Small intestine (tissue), 7 donors: ENCODE measurements around the gene GAS7. TPM values are rescaled to one million over a fixed set of nuclear protein-coding genes. Genes with fewer than 3 reads are reported as not detected.

Experiments used
- DNase-seq, 2 donors: peaks; one replicate each; pipeline versions ENCODE4 v3.0.0 to v3.0.0-alpha.2; 2013
- FAIRE-seq: peaks from 2 replicates; lab custom pipeline; 2012; peaks lifted over from hg19 to GRCh38; lab: Jason Lieb, UNC
- H3K27ac ChIP-seq, 3 donors: one replicate each; pipeline ENCODE4 v1.5.1; 2013; ENCODE audit warnings: low read length in 2 of 3, mild to moderate bottlenecking in 2 of 3, control low read depth in 1 of 3, inconsistent platforms in 1 of 3, low read depth in 1 of 3, moderate library complexity in 1 of 3
- H3K27me3 ChIP-seq, 3 donors: one replicate each; pipeline ENCODE4 v1.6.1; 2013; ENCODE audit warnings: low read length in 3 of 3, inconsistent platforms in 1 of 3; ENCODE audit not compliant: control insufficient read depth in 3 of 3, insufficient read depth in 3 of 3
- H3K36me3 ChIP-seq, 3 donors: one replicate each; pipeline ENCODE4 v1.6.1; 2013; ENCODE audit warnings: low read length in 3 of 3, inconsistent platforms in 1 of 3, low read depth in 1 of 3, mild to moderate bottlenecking in 1 of 3, moderate library complexity in 1 of 3; ENCODE audit not compliant: control insufficient read depth in 3 of 3, insufficient read depth in 2 of 3
- H3K4me1 ChIP-seq, 3 donors: one replicate each; pipeline ENCODE4 v1.6.1; 2013; ENCODE audit warnings: low read length in 2 of 3, inconsistent platforms in 1 of 3, low read depth in 1 of 3, mild to moderate bottlenecking in 1 of 3, moderate library complexity in 1 of 3; ENCODE audit not compliant: control insufficient read depth in 3 of 3, insufficient read depth in 2 of 3
- H3K4me3 ChIP-seq, 3 donors: one replicate each; pipeline ENCODE4 v1.5.1; 2013; ENCODE audit warnings: low read length in 3 of 3, control low read depth in 1 of 3, inconsistent platforms in 1 of 3, low read depth in 1 of 3, mild to moderate bottlenecking in 1 of 3, moderate library complexity in 1 of 3
- H3K9me3 ChIP-seq, 2 donors: one replicate each; pipeline ENCODE4 v1.6.1; 2013; ENCODE audit warnings: low read depth in 1 of 2, low read length in 1 of 2; ENCODE audit not compliant: control insufficient read depth in 2 of 2, insufficient read depth in 1 of 2
- WGBS, 3 donors: extraction: QIAGEN DNeasy Blood & Tissue Kit; methylation state at CpG; one replicate each; pipeline ENCODE4 v1.1.7; 2013; 5-methylcytosine and 5-hydroxymethylcytosine counted together
- polyA plus RNA-seq, 4 donors: library from polyadenylated mRNA; stranded (reverse) in 3 of 4; unstranded in 1 of 4; fragments of 200-250 nt in 3 of 4; fragments of 120-200 nt in 1 of 4; gene quantifications; one replicate each; pipeline versions ENCODE4 v1.2.1 to v1.2.3, GENCODE V29; 2013
- donor health status: healthy with polysubstance abuse.
- donor health status: control.
- donor health status: control.
- donor health status: Bipolar disorder and iron deficiency.
- donor health status: healthy.

Gene GAS7
- polyA plus RNA-seq, 4 donors = 1.1 to 14.9 (median 5.9) TPM

DNA sequence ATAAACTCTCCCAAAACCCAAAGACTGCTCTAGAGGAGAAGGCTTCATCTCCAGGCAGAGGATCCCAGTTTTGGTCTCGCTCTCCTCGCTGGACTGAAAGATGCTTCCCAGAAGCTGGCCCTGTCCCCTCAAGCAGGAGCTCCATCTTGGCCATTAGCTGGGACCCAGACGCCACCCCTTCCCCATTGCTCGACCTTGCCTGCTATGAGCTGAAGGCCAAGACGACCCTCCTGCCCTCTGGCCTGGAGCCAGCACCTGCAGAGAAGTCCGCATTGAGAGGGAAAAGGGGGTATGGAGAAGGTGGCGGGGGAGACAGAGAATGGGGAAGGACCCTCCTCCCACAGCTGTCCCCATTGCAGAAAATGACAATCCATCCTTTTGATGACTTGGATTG is 289.8 kb downstream of the GAS7 start:
- Histone ChIP-seq H3K36me3 (no peaks in the 10 kb centered on the region), H3K4me1 (no peaks in the 10 kb centered on the region), H3K27ac (no peak overlapping the region), H3K27me3 (peaks cover 0 to 3% (median 0%) of the 10 kb centered on the region in 3 donors), H3K9me3 (no peaks in the 10 kb centered on the region), H3K4me3 (no peak overlapping the region)
- DNase-seq (no peak), FAIRE-seq (no peak)
- 55 to 61% (median 55%) methylated on average over 7 of the region's 7 CpGs for WGBS, 3 donors

DNA sequence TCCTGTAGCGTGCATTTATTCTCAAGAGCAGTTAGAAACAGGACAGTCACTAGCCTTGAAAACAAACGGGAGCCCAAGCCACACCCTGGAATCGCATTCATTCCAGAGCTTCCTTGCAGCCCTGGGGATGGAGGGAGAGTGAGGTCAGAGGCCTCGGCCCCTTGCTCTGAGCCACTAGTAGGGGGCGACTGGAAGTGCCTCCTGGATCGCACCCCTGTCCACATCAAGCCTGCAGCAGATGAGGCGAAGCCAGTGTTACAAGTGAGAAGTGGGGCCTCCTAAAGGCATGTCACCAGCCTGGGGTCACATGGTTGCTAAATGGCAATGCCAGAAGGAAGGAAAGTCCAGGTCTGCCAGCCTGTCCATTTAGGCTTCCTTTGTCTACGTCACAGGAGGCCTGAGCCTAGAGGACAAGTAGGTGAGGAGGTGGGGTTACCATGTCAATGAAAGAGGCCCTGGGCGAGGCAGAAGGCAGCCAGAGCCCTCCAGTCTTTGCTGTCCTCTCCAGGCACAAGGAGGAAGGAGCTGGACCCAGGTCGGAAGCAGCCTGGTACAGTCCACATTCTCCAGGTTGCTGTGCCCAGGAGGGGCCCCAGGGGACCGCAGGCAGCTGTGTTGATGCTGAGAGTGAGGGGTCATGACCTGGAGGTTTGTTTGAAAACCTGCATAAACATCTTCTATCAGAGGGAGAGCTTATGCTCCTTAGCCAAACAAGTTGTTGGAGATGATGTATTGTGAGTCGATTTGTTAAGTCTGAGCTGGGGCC is 290.3 kb downstream of the GAS7 start:
- FAIRE-seq = no peak
- Histone ChIP-seq H3K27ac (no peak overlapping the region), H3K36me3 (no peaks in the 10 kb centered on the region), H3K4me1 (no peaks in the 10 kb centered on the region), H3K4me3 (no peak overlapping the region), H3K9me3 (no peaks in the 10 kb centered on the region), H3K27me3 (peaks cover 0 to 3% (median 0%) of the 10 kb centered on the region in 3 donors)
- 26 to 42% (median 30%) methylated on average over 12 of the region's 12 CpGs for WGBS, 3 donors
- DNase-seq = peak in 1 of 2 donors; percentile 19

DNA sequence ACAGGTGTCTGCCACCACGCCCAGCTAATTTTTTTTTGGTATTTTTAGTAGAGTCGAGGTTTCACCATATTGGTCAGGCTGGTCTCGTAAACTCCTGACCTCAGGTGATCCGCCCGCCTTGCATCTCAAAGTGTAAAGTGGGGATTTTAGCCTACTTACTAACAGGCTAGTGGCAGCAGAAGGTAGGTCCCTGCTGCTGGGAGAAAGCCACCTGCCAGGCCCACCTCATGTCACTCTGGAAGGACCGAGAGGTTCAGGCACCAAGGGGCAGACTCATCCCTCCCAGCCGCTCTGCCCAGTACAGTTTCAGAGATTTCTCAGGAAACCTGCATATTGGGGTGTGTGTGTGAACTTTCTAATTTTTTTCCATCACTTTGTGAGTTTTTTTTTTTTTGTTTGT is 291.3 kb downstream of the GAS7 start:
- H3K27me3 ChIP-seq = peaks cover 0 to 3% (median 0%) of the 10 kb centered on the region in 3 donors
- H3K4me3 ChIP-seq = no peak overlapping the region
- H3K4me1 ChIP-seq = no peaks in the 10 kb centered on the region
- 73 to 87% (median 80%) methylated on average over 7 of the region's 7 CpGs for WGBS, 3 donors
- H3K9me3 ChIP-seq = no peaks in the 10 kb centered on the region
- H3K36me3 ChIP-seq = no peaks in the 10 kb centered on the region
- FAIRE-seq (no peak), DNase-seq (no peak)
- H3K27ac ChIP-seq = no peak overlapping the region

DNA sequence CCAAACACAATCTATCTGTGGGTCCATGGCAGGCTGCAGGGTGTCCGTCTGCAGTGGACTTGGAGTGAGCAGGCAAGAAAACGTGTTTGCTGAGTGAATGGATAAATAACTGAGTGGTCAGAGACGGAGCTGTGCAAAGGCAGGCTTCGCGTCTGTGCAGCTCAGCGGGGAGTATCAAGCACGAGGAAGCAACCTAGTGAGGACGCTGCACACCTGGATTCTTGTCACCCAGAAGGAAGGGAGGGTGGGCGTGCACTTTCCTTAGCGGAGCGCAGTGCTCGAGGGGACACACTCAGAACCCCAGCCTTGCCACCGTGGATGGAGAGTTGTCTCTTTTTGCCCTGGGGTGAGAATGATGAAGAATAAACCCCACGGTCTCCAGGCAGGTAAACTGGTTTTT is 291.8 kb downstream of the GAS7 start:
- Histone ChIP-seq H3K27ac (no peak overlapping the region), H3K4me1 (peaks cover 0 to 2% (median 0%) of the 10 kb centered on the region in 3 donors), H3K36me3 (no peaks in the 10 kb centered on the region), H3K9me3 (no peaks in the 10 kb centered on the region), H3K27me3 (peaks cover 0 to 3% (median 0%) of the 10 kb centered on the region in 3 donors), H3K4me3 (no peak overlapping the region)
- FAIRE-seq (no peak), DNase-seq (no peak)
- WGBS, 3 donors = 58 to 71% (median 65%) methylated on average over 14 of the region's 14 CpGs

DNA sequence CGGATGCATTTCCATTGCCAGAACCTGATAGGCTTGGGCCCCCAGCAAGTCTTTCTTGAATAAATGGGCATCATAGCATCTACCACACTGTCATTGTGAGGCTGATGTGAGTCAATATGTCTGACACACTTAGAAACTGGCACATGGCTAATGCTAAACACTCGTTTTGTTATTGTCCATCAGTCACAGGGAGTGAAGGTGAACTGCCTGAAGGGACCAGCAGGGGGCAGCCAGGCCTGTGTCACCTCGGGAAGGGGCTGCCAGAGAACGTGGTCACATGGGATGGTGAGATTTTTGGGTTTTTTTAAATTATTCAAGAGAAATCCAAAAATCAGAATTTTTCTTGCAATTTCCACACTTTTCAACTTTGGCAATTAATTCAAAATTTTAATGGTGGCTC is 292.5 kb downstream of the GAS7 start:
- no peak overlapping the region for H3K27ac ChIP-seq
- H3K9me3 ChIP-seq = no peaks in the 10 kb centered on the region
- H3K4me1 ChIP-seq = peaks cover 0 to 5% (median 0%) of the 10 kb centered on the region in 3 donors
- no peak for DNase-seq
- no peak for FAIRE-seq
- peaks cover 0 to 3% (median 0%) of the 10 kb centered on the region in 3 donors for H3K27me3 ChIP-seq
- no peak overlapping the region for H3K4me3 ChIP-seq
- no peaks in the 10 kb centered on the region for H3K36me3 ChIP-seq
- 7 to 15% (median 13%) methylated on average over 4 of the region's 4 CpGs for WGBS, 3 donors

DNA sequence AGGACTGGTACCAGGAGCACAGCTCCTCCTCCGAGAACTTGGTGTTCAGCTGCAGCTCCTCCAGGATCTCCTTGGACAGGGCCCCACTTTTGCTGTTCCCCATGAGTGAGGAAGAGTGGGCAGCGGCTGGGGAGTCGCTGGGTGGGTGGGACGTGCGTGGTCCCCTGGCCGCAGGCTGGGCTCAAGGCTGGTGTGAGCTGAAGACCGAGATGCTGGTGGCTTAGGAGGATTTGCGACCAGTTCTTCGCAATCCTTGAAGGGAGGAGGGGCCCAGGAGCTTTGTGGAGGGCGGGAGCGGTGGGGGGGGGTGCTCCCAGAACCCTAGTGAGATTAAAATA is 293.4 kb downstream of the GAS7 start, which contains the start of gene RCVRN:
TSS of gene RCVRN (minus strand) at position 194 of the 338 bp plus-strand sequence. CDS start at position 103, 91 bp downstream.
- H3K27me3 ChIP-seq = peaks cover 0 to 3% (median 0%) of the 10 kb centered on the region in 3 donors
- 77 to 91% (median 88%) methylated on average over 11 of the region's 11 CpGs for WGBS, 3 donors
- DNase-seq = no peak
- H3K36me3 ChIP-seq = no peaks in the 10 kb centered on the region
- no peak within 1 kb of the TSS for H3K4me3 ChIP-seq
- no peaks in the 10 kb centered on the region for H3K9me3 ChIP-seq
- FAIRE-seq = no peak
- H3K4me1 ChIP-seq = peaks cover 0 to 5% (median 0%) of the 10 kb centered on the region in 3 donors
- no peak within 1 kb of the TSS for H3K27ac ChIP-seq

DNA sequence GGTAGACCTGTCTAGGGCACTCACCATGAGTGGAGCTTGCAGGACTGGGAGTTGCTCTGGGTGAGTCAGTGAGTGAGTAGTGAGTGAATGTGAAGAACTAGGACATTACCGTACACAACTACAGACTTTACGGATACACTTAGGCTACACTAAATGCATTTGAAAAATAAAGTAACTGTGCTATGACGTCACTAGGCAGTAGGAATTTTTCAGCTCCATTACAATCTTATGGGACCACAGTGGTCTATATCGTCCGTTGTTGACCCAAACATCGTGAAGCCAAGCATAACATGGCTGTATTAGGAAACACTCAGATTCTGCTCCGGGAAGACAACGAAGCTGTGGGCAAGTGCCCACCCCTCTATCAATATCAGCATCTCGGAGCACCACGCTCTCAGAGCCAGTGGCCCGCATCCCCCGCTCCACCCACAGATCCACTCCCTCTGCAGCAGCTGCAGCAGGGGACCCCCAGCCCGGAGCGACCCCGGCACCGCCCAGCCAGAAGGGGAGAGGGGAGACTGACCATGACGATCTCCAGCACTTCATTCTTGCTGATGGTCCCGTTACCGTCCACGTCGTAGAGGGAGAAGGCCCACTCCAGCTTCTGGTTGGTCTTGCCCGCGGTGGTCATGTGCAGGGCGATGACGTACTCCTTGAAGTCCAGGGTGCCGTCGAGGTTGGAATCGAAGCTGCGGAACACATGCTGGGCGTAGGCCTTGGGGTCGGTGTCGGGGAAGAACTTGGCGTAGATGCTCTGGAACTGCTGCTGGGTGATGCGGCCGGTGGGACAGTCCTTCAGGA is 293.9 kb downstream of the GAS7 start:
- WGBS, 3 donors = 95% methylated on average over 31 to 35 of the region's 35 CpGs
- Histone ChIP-seq H3K4me1 (peaks cover 0 to 5% (median 0%) of the 10 kb centered on the region in 3 donors), H3K36me3 (no peaks in the 10 kb centered on the region), H3K27me3 (peaks cover 0 to 3% (median 0%) of the 10 kb centered on the region in 3 donors), H3K27ac (no peak overlapping the region), H3K9me3 (no peaks in the 10 kb centered on the region), H3K4me3 (no peak overlapping the region)
- no peak for DNase-seq
- FAIRE-seq = no peak

DNA sequence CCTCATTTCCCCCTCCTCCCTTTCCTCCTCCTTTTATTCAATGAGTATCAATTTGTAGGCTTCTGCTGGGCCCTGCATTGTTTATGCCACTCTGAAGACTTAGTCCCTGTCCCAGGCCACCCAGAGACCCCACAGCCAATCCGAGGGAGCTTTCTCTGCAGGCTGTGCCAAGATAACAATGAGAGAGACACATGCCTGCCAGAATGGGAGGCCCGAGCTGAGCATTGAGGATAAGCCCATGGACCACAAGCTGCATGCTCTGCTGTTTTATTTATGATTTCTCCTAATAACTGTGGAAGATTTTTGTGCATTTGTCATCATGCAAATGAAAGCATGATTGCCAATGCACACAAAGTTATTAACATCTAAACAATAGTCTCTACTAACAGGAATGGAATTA is 296.3 kb downstream of the GAS7 start:
- FAIRE-seq (no peak), DNase-seq (no peak)
- Histone ChIP-seq H3K9me3 (no peaks in the 10 kb centered on the region), H3K27ac (no peak overlapping the region), H3K36me3 (no peaks in the 10 kb centered on the region), H3K4me1 (peaks cover 0 to 5% (median 0%) of the 10 kb centered on the region in 3 donors), H3K4me3 (no peak overlapping the region), H3K27me3 (peaks cover 0 to 3% (median 0%) of the 10 kb centered on the region in 3 donors)
- WGBS, 3 donors = 11 to 15% (median 15%) methylated on average over 2 of the region's 2 CpGs
